Testis (tissue), 3 donors: ENCODE data around the gene PRTFDC1. TPM values are rescaled to one million over a fixed set of nuclear protein-coding genes. Genes with fewer than 3 reads are reported as not detected.

Experiments
- DNase-seq: peaks from one replicate; pipeline ENCODE4 v3.0.0-alpha.2; 2019
- H3K27ac ChIP-seq, 2 donors: fragments of 200-600 bp; sonication (generic); one replicate each; pipeline ENCODE4 v1.5.1; 2019
- H3K27me3 ChIP-seq: fragments of 200-600 bp; sonication (generic); one replicate; pipeline ENCODE4 v1.5.1; 2019
- H3K36me3 ChIP-seq: fragments of 200-600 bp; sonication (generic); one replicate; pipeline ENCODE4 v1.5.1; 2017; ENCODE audit warnings: low read depth; ENCODE audit errors: missing control alignments
- H3K4me1 ChIP-seq: fragments of 200-600 bp; sonication (generic); one replicate; pipeline ENCODE4 v1.5.1; 2019
- H3K4me3 ChIP-seq, 2 donors: fragments of 200-600 bp; sonication (generic); one replicate each; pipeline ENCODE4 v1.5.1; 2017 to 2019
- H3K9me3 ChIP-seq: fragments of 200-600 bp; sonication (generic); one replicate; pipeline ENCODE4 v1.5.1; 2017
- CTCF ChIP-seq, 3 experiments: fragments of 450-650 bp in 2 of 3; fragments of 200-600 bp in 1 of 3; sonication (generic) in 1 of 3; IDR thresholded peaks; one replicate each; pipeline ENCODE4 v1.5.1; 2016 to 2019; ENCODE audit warnings: antibody characterized with exemption in 3 of 3, mild to moderate bottlenecking in 2 of 3, moderate library complexity in 1 of 3
- POLR2A ChIP-seq: fragments of 450-650 bp; IDR thresholded peaks from one replicate; pipeline ENCODE4 v1.6.1; 2017; ENCODE audit warnings: antibody characterized with exemption, mild to moderate bottlenecking, moderate library complexity
- WGBS, 2 donors: methylation state at CpG; one replicate each; pipeline ENCODE4 v1.1.5; 2018; 5-methylcytosine and 5-hydroxymethylcytosine counted together
- intact Hi-C: fragments of 100-400 bp; cut with DNase I; formaldehyde crosslinking; loops from one replicate; pipeline ENCODE4 v1.15.1; 2023; ENCODE audit warnings: low total_unique reads
- polyA plus RNA-seq: library from polyadenylated mRNA; stranded (reverse); fragments of 350-450 nt; fragmentation: Illumina TruSeq; extraction: RNeasy Lipid Tissue Mini Kit (QIAGEN cat#74804); gene quantifications from one replicate; pipeline ENCODE4 v1.2.3, GENCODE V29; 2014; ENCODE audit warnings: low read depth, low replicate concordance; ENCODE audit not compliant: insufficient read depth
- total RNA-seq, 2 donors: library from RNA; depleted of rRNA; stranded (reverse); fragments of >200 nt; gene quantifications; one replicate each; pipeline ENCODE4 v1.2.3, GENCODE V29; 2016

Gene PRTFDC1
- total and polyA plus RNA-seq, 3 donors from 2014 or later: 1.2 to 3.5 (median 2.7) TPM

GRCh38 chr10:24897326-24897926, 55.0 kb downstream of the PRTFDC1 start:
- Histone ChIP-seq H3K27ac (no peak overlapping the region), H3K4me3 (no peak overlapping the region), H3K9me3 (no peaks in the 10 kb centered on the region), H3K36me3 (no peaks in the 10 kb centered on the region), H3K27me3 (no peaks in the 10 kb centered on the region), H3K4me1 (peaks cover 19% of the 10 kb centered on the region)
- intact Hi-C loops: no loop called here
- no peak for TF ChIP-seq CTCF (IDR thresholded peaks at IDR 0.05)
- no peak for TF ChIP-seq POLR2A
- no peak for DNase-seq
- 67 to 87% methylated on average over 4 of the region's 4 CpGs for WGBS, 2 donors

GRCh38 chr10:24894728-24895127, 57.7 kb downstream of the PRTFDC1 start:
- DNase-seq: no peak
- no peak for TF ChIP-seq CTCF (IDR thresholded peaks at IDR 0.05)
- no peak for TF ChIP-seq POLR2A
- Histone ChIP-seq H3K4me3 (no peak overlapping the region), H3K9me3 (no peaks in the 10 kb centered on the region), H3K27ac (no peak overlapping the region), H3K4me1 (no peaks in the 10 kb centered on the region), H3K27me3 (no peaks in the 10 kb centered on the region), H3K36me3 (no peaks in the 10 kb centered on the region)
- WGBS, 2 donors: 98% methylated on average over 8 of the region's 8 CpGs
- intact Hi-C loops: no loop called here

GRCh38 chr10:24894309-24894708, 58.1 kb downstream of the PRTFDC1 start:
- DNase-seq: no peak
- H3K27ac ChIP-seq: no peak overlapping the region
- H3K4me3 ChIP-seq: no peak overlapping the region
- H3K27me3 ChIP-seq: no peaks in the 10 kb centered on the region
- intact Hi-C loops: no loop called here
- H3K36me3 ChIP-seq: no peaks in the 10 kb centered on the region
- H3K9me3 ChIP-seq: no peaks in the 10 kb centered on the region
- no peaks in the 10 kb centered on the region for H3K4me1 ChIP-seq
- TF ChIP-seq POLR2A (no peak), CTCF (IDR thresholded peaks at IDR 0.05) (no peak)
- WGBS, 2 donors: 85 to 99% methylated on average over 5 of the region's 5 CpGs

GRCh38 chr10:24893127-24893526, 59.3 kb downstream of the PRTFDC1 start:
- WGBS, 2 donors: 92 to 96% methylated on average over 2 of the region's 2 CpGs

More at GRCh38 chr10:24893127-24893526, 59.3 kb downstream of the PRTFDC1 start:
- intact Hi-C loops: no loop called here
- Histone ChIP-seq H3K27me3 (no peaks in the 10 kb centered on the region), H3K9me3 (no peaks in the 10 kb centered on the region), H3K27ac (no peak overlapping the region), H3K4me1 (no peaks in the 10 kb centered on the region), H3K4me3 (no peak overlapping the region), H3K36me3 (no peaks in the 10 kb centered on the region)
- no peak for DNase-seq
- TF ChIP-seq POLR2A (no peak), CTCF (IDR thresholded peaks at IDR 0.05) (no peak)
